Smooth muscle cell of trachea (primary cell): ENCODE measurements around the gene RAMP3. TPM values are rescaled to one million over a fixed set of nuclear protein-coding genes. Genes with fewer than 3 reads are reported as not detected.

Experiments used
- total RNA-seq: library from RNA; depleted of rRNA; stranded (reverse); fragments of >200 nt; gene quantifications from 2 replicates; pipeline ENCODE4 v1.2.1, GENCODE V29; 2014

RAMP3 gene
- total RNA-seq, result 0.58 and 1.8 TPM in 2 replicates

GRCh38 chr7:45157653-45158401, at the start of gene RAMP3:
TSS of gene RAMP3 (plus strand) at chr7:45157791. CDS start at chr7:45157829, 38 bp downstream.

GRCh38 chr7:45111298-45112223, 46.0 kb upstream of the RAMP3 start, which contains the start of gene TBRG4:
TSS of gene TBRG4 (minus strand) at chr7:45111697. CDS start at chr7:45109237, 2,460 bp downstream.

Other genes with a start within 250 kb of the RAMP3 start
- gene MYO1G, start 178.8 kb upstream of the RAMP3 start, total RNA-seq, result under 0.01 TPM in 1 of 2 replicates, not detected in the other
- 57.2 and 62.2 TPM in 2 replicates for gene CCM2, start 157.6 kb upstream of the RAMP3 start, total RNA-seq
- 5.0 and 5.1 TPM in 2 replicates for gene NACAD, start 68.8 kb upstream of the RAMP3 start, total RNA-seq
- gene TBRG4, start 46.1 kb upstream of the RAMP3 start, total RNA-seq, result 54.0 and 73.3 TPM in 2 replicates